Germinal center (tissue), 1 donor: Measurements from ENCODE around the gene KCNJ15.

Experiments used
- DNase-seq: peaks from one replicate; pipeline ENCODE4 v3.0.0; 2012; ENCODE audit warnings: mixed read lengths, low spot score

The KCNJ15 gene

GRCh38 chr21:38268864-38269575 is 12.2 kb downstream of the KCNJ15 start:
- no peak for DNase-seq

- no peak for DNase-seq
These were observed 12.8 kb downstream of the KCNJ15 start for GRCh38 chr21:38269576-38269936.

- no peak for DNase-seq
These were observed 15.4 kb downstream of the KCNJ15 start for GRCh38 chr21:38272215-38272614.

DNA sequence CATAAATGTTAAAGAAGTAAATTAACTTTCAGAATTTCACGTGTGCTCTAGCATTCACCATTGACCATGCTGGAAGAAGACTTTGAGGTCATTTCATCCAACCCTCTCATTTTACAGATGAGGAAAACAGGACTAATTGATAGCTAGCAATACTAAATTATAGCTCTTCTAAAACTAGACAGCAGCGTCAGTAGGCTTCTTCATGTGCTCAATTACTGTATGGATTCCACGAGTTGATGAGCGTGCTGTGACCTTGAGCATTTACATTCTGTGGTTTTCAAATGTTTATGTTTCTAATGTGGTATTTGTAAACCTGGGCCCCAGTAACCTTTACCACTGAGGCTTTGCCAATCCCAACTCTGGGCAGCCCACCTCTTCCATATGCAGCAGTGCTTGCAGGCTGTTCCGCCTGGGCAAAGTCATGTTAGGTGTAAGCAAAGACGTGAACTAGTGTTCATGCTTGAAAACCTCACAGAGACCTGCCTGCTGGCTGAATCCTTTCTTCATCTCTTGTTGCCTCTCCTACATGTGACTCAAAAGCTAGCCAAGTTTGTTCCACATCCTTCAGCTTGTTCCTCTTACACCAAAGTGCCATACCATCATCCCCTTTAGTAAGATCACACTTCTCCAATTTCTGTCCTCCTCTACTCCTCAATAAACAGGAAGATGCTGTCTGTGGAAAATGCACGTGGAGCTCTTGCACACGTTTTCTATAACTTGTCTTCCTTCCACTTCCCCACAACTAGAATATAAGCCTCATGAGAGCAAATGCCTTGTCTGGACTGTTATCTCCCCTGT is 17.2 kb downstream of the KCNJ15 start:
- no peak for DNase-seq

DNA sequence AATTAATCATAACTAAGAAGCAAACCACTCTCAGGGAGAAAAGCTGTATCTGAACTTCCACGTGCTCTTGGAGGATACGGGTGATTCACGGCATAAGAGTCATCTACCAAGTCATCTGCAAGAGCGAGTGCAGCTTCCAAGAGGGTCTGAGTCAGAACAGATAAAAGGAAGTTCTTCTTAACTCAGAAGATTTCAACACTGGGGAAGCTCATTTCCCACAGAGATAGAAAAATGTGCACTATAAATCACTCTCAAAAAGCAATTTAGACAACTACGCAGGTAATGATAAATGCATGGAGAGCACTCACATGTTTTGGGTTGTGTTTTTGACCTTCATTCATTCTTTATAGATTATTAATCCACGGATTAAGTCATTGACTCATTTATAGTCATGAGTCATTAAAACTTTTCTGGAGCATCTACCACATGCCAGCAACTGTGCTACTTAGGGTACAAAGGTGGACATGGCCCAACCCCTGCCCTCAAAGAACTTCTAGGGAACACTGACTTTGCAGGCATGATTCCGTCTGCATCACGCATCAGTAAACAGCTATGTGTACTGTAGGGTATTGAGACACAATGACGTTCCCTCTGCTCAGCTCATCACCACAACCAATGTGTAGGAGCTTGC is 20.8 kb downstream of the KCNJ15 start:
- no peak for DNase-seq

DNA sequence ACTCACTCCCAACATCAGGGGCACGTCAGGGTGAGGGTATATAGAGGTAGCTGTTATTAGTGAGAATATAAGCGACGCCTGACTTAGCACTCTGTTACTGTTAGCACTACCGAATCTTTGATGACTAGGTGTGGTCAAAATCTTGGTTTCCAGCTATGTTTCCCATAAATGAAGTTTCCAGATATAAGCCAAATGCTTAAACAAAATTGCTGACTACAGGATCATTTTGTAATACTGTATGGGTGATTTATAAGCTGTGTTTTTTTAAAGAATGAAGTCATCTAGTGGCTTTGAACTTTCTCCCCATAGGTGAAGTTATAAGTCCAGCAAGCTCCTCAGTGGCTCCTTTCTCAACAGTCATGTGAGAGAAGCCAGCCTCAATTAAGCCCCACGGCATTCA is 23.7 kb downstream of the KCNJ15 start:
- no peak for DNase-seq

GRCh38 chr21:38280867-38281266 is 24.1 kb downstream of the KCNJ15 start:
- DNase-seq: no peak

DNA sequence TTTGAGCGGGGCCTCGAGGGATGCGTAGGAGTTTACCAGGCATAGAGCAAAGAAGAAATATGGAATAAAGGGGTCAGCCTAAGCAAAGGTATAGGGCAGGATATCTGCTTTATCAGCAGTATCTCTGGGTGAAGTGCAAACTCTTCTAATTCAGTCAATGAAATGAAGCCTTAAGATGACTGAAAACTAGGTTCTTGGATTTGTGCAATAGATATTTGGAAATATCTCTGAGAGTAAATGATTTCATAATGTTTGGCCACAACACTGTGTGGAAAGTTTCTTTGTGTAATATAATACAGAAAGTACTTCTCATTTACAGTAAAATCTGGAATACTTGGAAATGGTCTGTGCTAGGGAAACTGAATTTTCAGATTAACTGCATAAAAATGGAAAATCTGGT is 26.1 kb downstream of the KCNJ15 start:
- no peak for DNase-seq

DNA sequence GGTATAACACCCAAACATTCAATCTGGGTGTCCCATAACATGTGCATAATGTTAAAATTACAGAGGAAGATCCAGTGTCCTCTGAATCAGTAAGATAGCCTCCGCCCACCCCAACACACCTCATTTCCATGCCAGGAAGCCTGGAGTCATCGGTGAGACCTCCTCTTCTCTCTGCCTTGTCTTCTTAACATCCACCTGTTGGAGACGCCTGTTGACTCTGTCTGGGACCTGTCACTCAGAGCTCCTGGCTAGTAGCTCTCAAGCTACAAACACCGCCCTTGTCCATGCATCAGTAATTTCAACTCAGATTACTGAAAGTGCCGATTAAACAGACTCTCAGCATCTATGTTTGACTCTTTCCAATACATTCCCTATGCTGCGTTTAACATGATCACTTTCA is 27.4 kb downstream of the KCNJ15 start:
- no peak for DNase-seq

DNA sequence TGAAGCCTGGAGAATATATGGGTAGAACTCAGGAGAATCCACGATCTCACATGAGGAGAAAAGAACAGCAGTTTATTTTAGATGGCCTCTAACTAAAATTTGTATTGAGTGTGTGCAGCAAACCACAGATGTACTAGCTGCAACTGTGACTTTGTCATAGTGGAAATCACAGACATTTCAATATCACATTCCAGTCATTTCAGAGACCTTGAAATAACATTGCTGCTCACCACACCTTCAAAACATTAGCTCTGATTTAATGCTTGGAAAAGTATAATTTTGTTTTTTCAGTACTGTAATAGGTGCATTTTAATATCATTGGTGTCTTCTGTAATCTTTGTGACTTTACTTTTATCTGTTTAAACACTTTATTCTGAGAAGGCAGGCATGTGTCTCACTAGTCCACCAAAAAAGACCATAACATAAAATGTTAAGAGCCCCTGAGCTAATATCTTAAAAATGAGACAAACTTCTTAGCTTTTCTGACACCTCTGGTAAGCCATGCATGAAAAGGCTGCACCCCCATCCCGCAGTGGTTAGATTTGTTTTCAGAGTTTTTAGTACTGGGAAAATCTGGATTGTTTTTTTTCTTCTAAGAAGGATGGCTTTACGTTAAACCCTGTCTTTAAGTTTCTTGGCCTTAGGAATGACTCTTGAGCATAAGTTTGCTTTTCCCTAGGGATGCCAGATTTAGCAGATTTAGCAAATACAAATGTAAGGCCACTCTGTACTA is 30.1 kb downstream of the KCNJ15 start:
- DNase-seq: no peak

DNA sequence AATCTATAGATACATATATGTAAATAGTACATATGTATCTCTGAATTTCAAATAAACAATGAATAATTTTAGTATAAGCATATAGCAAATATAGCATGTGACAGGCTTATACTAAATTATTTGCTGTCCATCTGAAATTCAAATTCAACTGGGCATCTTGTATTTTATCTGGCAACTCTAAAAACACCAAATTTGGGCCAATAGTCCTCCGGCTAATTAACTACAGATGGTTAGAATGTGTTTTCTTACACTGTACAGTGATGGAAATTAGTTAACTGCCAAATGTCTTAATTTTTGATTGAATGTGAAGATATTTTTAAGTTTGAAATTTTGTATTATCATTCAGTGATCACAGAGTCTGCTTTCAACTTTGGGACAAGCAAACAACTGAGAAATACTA is 30.7 kb downstream of the KCNJ15 start:
- DNase-seq: no peak

GRCh38 chr21:38289705-38290485 is 33.1 kb downstream of the KCNJ15 start:
- DNase-seq: no peak

GRCh38 chr21:38290809-38291208 is 34.0 kb downstream of the KCNJ15 start:
- DNase-seq: no peak

- no peak for DNase-seq
These were observed 35.1 kb downstream of the KCNJ15 start for GRCh38 chr21:38291874-38292273.

- DNase-seq: no peak
These were observed 36.3 kb downstream of the KCNJ15 start for GRCh38 chr21:38293113-38293512.

DNA sequence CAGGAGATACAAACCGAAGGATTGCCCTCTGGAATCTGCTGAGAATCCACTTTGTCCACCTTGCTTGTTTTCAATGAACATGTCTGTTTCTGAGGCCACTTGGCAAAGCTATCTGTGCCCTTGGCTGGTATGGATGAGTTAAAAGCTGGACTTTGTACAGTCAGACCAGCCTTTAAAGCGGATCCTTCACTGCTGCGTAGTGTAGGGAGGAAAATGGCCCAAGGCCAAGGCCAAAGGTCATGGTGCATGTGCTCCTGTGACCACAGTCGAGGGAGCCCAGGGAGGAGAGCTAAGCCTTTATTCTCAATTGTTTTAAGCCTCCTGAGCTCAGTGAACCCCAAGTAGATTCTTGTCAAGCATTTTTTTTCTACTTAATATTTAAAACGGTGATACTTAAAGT is 37.0 kb downstream of the KCNJ15 start:
- no peak for DNase-seq

- no peak for DNase-seq
These were observed 37.8 kb downstream of the KCNJ15 start for GRCh38 chr21:38294609-38295008.

GRCh38 chr21:38295997-38296764 is 39.4 kb downstream of the KCNJ15 start:
- DNase-seq: no peak

- no peak for DNase-seq
These were observed 40.4 kb downstream of the KCNJ15 start for GRCh38 chr21:38297194-38297631.

- DNase-seq: no peak
These were observed 41.1 kb downstream of the KCNJ15 start for GRCh38 chr21:38297871-38298270.

- no peak for DNase-seq
These were observed 42.0 kb downstream of the KCNJ15 start for GRCh38 chr21:38298832-38299231.
